ENCODE results near the gene FOXO4. TPM values are rescaled to one million over a fixed set of nuclear protein-coding genes. Genes with fewer than 3 reads are reported as not detected.

Gene FOXO4
- total and polyA plus RNA-seq, 2 experiments from 2014 or later = 8.0 to 31.4 TPM

- TF ChIP-seq ZNF462 (CRISPR knock-in tag; IDR thresholded peaks at IDR 0.05) = no peak
- TF ChIP-seq EZH2 (IDR thresholded peaks at IDR 0.05; ENCODE audit: low read depth, unreplicated experiment) = no peak
- TF ChIP-seq POLR2AphosphoS5 (IDR thresholded peaks at IDR 0.05; ENCODE audit: low read depth) = no peak
- TF ChIP-seq ZNF331 (CRISPR knock-in tag; IDR thresholded peaks at IDR 0.05; ENCODE audit: low read depth) = no peak
- no peak for TF ChIP-seq ZNF114 (CRISPR knock-in tag; IDR thresholded peaks at IDR 0.05)
- TF ChIP-seq NANOG (IDR thresholded peaks at IDR 0.05; ENCODE audit: borderline replicate concordance) = no peak
Measured at GRCh38 chrX:71140440-71140839, 44.8 kb downstream of the FOXO4 start (continued).

GRCh38 chrX:71143508-71143907 is 47.9 kb downstream of the FOXO4 start:
- Mint-ChIP-seq H3K4me1 (peaks cover 23% of the 10 kb centered on the region), H3K4me3 (no peak overlapping the region), H3K27me3 (ENCODE audit: insufficient read depth, low read depth, poor library complexity) (peaks cover 4% of the 10 kb centered on the region), H3K27ac (no peak overlapping the region), H3K9me3 (no peaks in the 10 kb centered on the region), H3K36me3 (ENCODE audit: low read depth) (peaks cover 25% of the 10 kb centered on the region)
- H3K4me1 ChIP-seq (ENCODE audit: insufficient read depth) = peaks cover 8% of the 10 kb centered on the region; the same call in 1 of the 2 replicates
- H2AFZ ChIP-seq = no peak overlapping the region
- no peaks in the 10 kb centered on the region for H3K9me2 ChIP-seq (ENCODE audit: insufficient read depth)
- no peak overlapping the region for H3K4me2 ChIP-seq
- no peaks in the 10 kb centered on the region for H3K36me3 ChIP-seq (ENCODE audit: insufficient read depth)
- no peaks in the 10 kb centered on the region for H3K79me2 ChIP-seq (replicated peaks; ENCODE audit: insufficient read depth)
- H3K27me3 ChIP-seq (ENCODE audit: insufficient read depth) = no peaks in the 10 kb centered on the region
- no peak for DNase-seq (ENCODE audit: low spot score)
- H4K20me1 ChIP-seq (replicated peaks; ENCODE audit: insufficient read depth) = no peaks in the 10 kb centered on the region
- H3F3A ChIP-seq (replicated peaks; ENCODE audit: low read depth) = no peaks in the 10 kb centered on the region
- H3K27ac ChIP-seq (ENCODE audit: low read depth) = no peak overlapping the region
- no peak for ATAC-seq
- H3K4me3 ChIP-seq = no peak overlapping the region
- TF ChIP-seq CREB1 (CRISPR knock-in tag; IDR thresholded peaks at IDR 0.05; ENCODE audit: low read depth) (no peak), REST (IDR thresholded peaks at IDR 0.05; ENCODE audit: unreplicated experiment) (no peak), CTCF (conservative IDR thresholded peaks at IDR 0.05; ENCODE audit: low read depth in 2 of 2) (no peak)

Measured in GM23338 (cell line).